ENCODE data around the gene C1QTNF1. TPM values are rescaled to one million over a fixed set of nuclear protein-coding genes. Genes with fewer than 3 reads are reported as not detected.

C1QTNF1 gene
- total RNA-seq, 6 donors from 2014 or later, result 9.3 to 30.4 (median 14.1) TPM

DNA sequence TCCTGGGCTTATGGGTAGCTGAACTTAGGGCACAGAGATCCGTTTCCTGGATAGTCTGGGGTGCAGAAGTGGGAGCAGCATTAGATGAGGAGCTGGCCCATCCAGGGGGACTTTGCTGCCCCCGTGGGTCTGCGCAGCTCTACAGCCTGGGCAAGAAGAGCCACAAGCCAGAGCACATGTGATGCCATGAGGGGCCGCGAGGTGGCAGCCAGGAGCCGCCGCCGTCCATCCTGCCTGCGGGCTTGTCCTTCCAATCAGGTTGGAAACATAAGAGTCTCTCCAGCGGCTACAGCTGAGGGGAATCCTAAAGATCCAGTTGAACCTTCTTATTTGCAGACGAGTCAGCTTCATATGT, 21.9 kb downstream of the C1QTNF1 start:
- Histone ChIP-seq H3K4me3 (no peak overlapping the region), H3K9me3 (no peaks in the 10 kb centered on the region), H3K27me3 (no peaks in the 10 kb centered on the region), H3K36me3 (peaks cover 0 to 24% (median 2%) of the 10 kb centered on the region in 4 donors), H3K4me1 (peaks cover 0 to 9% (median 5%) of the 10 kb centered on the region in 4 donors), H3K27ac (no peak overlapping the region)
- WGBS, 2 donors, result 0% methylated on average over 3 to 11 of the region's 11 CpGs
- DNase-seq (peak; percentile 81 to 95), ATAC-seq (ENCODE audit: low FRiP score in 2 of 2) (peak; percentile 72 to 84)
- TF ChIP-seq POLR2AphosphoS5 (IDR thresholded peaks at IDR 0.05) (no peak), POLR2A (IDR thresholded peaks at IDR 0.05) (no peak), EP300 (IDR thresholded peaks at IDR 0.05) (no peak)
- TF ChIP-seq, protein P1, sequence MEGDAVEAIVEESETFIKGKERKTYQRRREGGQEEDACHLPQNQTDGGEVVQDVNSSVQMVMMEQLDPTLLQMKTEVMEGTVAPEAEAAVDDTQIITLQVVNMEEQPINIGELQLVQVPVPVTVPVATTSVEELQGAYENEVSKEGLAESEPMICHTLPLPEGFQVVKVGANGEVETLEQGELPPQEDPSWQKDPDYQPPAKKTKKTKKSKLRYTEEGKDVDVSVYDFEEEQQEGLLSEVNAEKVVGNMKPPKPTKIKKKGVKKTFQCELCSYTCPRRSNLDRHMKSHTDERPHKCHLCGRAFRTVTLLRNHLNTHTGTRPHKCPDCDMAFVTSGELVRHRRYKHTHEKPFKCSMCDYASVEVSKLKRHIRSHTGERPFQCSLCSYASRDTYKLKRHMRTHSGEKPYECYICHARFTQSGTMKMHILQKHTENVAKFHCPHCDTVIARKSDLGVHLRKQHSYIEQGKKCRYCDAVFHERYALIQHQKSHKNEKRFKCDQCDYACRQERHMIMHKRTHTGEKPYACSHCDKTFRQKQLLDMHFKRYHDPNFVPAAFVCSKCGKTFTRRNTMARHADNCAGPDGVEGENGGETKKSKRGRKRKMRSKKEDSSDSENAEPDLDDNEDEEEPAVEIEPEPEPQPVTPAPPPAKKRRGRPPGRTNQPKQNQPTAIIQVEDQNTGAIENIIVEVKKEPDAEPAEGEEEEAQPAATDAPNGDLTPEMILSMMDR (IDR thresholded peaks at IDR 0.05), result peak; percentile 83 to 93 (median 89)

DNA sequence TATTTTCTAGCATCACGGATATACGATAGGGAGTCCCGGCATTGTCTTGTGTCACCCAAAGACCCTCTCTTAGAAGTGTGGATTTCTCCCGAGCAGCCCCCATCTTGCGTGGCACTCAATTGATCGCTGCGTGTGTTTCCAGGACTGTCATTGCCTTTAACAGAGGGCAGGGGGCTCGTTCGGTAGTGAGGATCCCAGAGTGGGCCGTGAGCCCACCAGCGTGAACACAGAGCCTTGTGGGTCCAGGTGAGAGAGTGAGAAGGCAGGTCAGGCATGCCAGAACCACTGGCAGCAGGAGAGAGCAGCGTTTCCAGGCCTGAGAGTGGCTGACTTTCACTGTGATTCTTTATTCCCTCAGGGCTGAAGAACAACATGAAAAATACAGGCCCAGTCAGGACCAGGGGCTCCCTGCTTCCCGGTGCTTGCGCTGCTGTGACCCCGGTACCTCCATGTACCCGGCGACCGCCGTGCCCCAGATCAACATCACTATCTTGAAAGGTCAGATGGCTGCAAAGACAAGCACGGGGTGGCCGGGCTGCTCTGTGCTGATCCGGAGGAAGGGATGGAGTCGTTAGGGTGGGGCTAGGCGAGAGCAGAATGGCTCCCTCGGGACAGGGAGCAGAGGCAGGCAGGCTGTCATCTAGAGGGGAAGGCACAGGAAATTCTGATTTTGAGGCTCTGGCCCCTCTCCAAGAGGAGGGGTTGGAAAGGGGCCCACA, 22.4 kb downstream of the C1QTNF1 start:
- Histone ChIP-seq H3K9me3 (no peaks in the 10 kb centered on the region), H3K27me3 (no peaks in the 10 kb centered on the region), H3K36me3 (peaks cover 0 to 27% (median 2%) of the 10 kb centered on the region in 4 donors), H3K4me3 (no peak overlapping the region), H3K4me1 (peaks cover 0 to 9% (median 5%) of the 10 kb centered on the region in 4 donors), H3K27ac (no peak overlapping the region)
- DNase-seq (no peak), ATAC-seq (ENCODE audit: low FRiP score in 2 of 2) (peak in 1 of 2 donors; percentile 39)
- WGBS, 2 donors, result 63 to 76% methylated on average over 25 of the region's 25 CpGs
- no peak for TF ChIP-seq POLR2AphosphoS5 (IDR thresholded peaks at IDR 0.05)
- no peak for TF ChIP-seq POLR2A (IDR thresholded peaks at IDR 0.05)
- no peak for TF ChIP-seq EP300 (IDR thresholded peaks at IDR 0.05)
- TF ChIP-seq, protein P1 (IDR thresholded peaks at IDR 0.05), result no peak

- no peak overlapping the region for H3K4me3 ChIP-seq
- no peaks in the 10 kb centered on the region for H3K9me3 ChIP-seq
- peaks cover 0 to 27% (median 2%) of the 10 kb centered on the region in 4 donors for H3K36me3 ChIP-seq
- H3K27me3 ChIP-seq, result no peaks in the 10 kb centered on the region
- ATAC-seq (ENCODE audit: low FRiP score in 2 of 2), result peak in 1 of 2 donors; percentile 75
- TF ChIP-seq, protein P1 (IDR thresholded peaks at IDR 0.05), result no peak
- TF ChIP-seq EP300 (IDR thresholded peaks at IDR 0.05) (no peak), POLR2AphosphoS5 (IDR thresholded peaks at IDR 0.05) (no peak), POLR2A (IDR thresholded peaks at IDR 0.05) (no peak)
- 72 to 80% methylated on average over 12 to 15 of the region's 15 CpGs for WGBS, 2 donors
- H3K27ac ChIP-seq, result no peak overlapping the region
- no peak for DNase-seq
- H3K4me1 ChIP-seq, result peaks cover 0 to 9% (median 5%) of the 10 kb centered on the region in 4 donors
Measured at GRCh38 chr17:79046916-79047280, 22.9 kb downstream of the C1QTNF1 start.

- H3K27ac ChIP-seq, result no peak overlapping the region
Measured at GRCh38 chr17:79047291-79047920, 23.4 kb downstream of the C1QTNF1 start.

More at GRCh38 chr17:79047291-79047920, 23.4 kb downstream of the C1QTNF1 start:
- no peak for TF ChIP-seq POLR2A (IDR thresholded peaks at IDR 0.05)
- TF ChIP-seq, protein P1 (IDR thresholded peaks at IDR 0.05), result no peak
- no peak for TF ChIP-seq POLR2AphosphoS5 (IDR thresholded peaks at IDR 0.05)
- no peak for TF ChIP-seq EP300 (IDR thresholded peaks at IDR 0.05)
- peaks cover 0 to 9% (median 1%) of the 10 kb centered on the region in 4 donors for H3K4me1 ChIP-seq
- WGBS, 2 donors, result 91 to 95% methylated on average over 27 to 30 of the region's 30 CpGs
- DNase-seq (no peak), ATAC-seq (ENCODE audit: low FRiP score in 2 of 2) (no peak)
- H3K27me3 ChIP-seq, result no peaks in the 10 kb centered on the region
- H3K4me3 ChIP-seq, result no peak overlapping the region
- no peaks in the 10 kb centered on the region for H3K9me3 ChIP-seq
- H3K36me3 ChIP-seq, result peaks cover 0 to 27% (median 2%) of the 10 kb centered on the region in 4 donors
